DND-41 (cell line): ENCODE data around the gene MRTFA.

Experiments
- CTCF ChIP-seq: IDR thresholded peaks from 2 replicates; pipeline ENCODE4 v1.5.1; 2012; ENCODE audit warnings: borderline replicate concordance, low read length, moderate library complexity, mild to moderate bottlenecking; ENCODE audit not compliant: poor library complexity, severe bottlenecking; ENCODE audit errors: extremely low read depth
- EZH2 ChIP-seq: IDR thresholded peaks from 3 replicates; pipeline ENCODE4 v1.6.1; 2012; ENCODE audit warnings: borderline replicate concordance, low read depth, mild to moderate bottlenecking, moderate library complexity, low read length, inconsistent platforms; ENCODE audit not compliant: severe bottlenecking

- no peak for TF ChIP-seq CTCF
- TF ChIP-seq EZH2, result no peak
These were observed 35.4 kb upstream of the MRTFA start for GRCh38 chr22:40671796-40672360.
